GM12801 (cell line): ENCODE results near the gene NUP85.

ENCODE experiments used
- TF ChIP-seq, protein P1 (sequence below): IDR thresholded peaks from one replicate; pipeline ENCODE4 v1.5.1; 2011; ENCODE audit warnings: control low read depth; ENCODE audit not compliant: insufficient read length; ENCODE audit errors: extremely low read depth

The NUP85 gene

GRCh38 chr17:75262112-75262606, 56.7 kb downstream of the NUP85 start:
- TF ChIP-seq, protein P1, sequence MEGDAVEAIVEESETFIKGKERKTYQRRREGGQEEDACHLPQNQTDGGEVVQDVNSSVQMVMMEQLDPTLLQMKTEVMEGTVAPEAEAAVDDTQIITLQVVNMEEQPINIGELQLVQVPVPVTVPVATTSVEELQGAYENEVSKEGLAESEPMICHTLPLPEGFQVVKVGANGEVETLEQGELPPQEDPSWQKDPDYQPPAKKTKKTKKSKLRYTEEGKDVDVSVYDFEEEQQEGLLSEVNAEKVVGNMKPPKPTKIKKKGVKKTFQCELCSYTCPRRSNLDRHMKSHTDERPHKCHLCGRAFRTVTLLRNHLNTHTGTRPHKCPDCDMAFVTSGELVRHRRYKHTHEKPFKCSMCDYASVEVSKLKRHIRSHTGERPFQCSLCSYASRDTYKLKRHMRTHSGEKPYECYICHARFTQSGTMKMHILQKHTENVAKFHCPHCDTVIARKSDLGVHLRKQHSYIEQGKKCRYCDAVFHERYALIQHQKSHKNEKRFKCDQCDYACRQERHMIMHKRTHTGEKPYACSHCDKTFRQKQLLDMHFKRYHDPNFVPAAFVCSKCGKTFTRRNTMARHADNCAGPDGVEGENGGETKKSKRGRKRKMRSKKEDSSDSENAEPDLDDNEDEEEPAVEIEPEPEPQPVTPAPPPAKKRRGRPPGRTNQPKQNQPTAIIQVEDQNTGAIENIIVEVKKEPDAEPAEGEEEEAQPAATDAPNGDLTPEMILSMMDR: no peak

DNA sequence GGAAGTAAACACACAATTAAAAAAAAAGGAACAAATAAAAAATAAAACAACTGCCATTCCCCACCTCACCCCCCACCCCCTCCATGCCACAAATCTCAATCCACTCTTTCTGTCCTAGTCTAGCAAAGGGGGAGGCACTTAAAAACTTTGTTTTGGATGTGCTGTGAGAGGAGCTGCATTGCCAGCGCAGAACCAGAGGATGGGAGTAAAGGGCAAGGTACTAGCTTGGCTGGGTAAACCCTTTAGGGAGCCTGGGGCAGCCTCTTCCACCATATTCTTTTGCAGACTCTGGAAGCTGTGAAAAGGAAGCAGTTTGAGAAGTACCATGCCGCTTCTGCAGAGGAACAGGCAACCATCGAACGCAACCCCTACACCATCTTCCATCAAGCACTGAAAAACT, 57.6 kb downstream of the NUP85 start:
- TF ChIP-seq, protein P1: no peak

DNA sequence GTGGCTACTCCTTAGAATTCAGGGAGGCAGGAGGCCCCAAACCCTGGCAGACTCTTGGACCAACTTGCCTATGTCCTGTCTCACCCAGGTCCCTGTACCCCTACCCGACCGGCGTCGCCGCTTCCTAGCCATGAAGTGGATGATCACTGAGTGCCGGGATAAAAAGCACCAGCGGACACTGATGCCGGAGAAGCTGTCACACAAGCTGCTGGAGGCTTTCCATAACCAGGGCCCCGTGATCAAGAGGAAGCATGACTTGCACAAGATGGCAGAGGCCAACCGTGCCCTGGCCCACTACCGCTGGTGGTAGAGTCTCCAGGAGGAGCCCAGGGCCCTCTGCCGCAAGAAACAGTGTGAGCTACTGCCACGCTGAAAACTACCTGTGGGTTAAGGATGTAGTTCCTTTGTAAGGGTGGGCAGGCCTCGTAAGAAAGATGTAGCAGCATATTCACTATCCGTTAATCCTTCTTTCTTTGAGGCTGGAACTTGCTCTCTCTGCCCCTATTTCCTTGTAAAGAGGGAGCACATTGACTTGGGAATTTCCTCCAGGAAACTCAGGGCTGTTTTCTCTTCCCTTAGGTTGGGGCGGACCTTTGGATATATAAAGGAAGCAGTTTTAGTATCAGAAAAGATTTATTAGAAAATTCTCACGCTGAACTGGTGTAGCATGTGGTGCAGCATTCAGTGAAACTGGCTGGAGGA, 60.3 kb downstream of the NUP85 start:
- TF ChIP-seq, protein P1: no peak

- TF ChIP-seq, protein P1: no peak
Observed at GRCh38 chr17:75266316-75267152, 61.1 kb downstream of the NUP85 start.

GRCh38 chr17:75267153-75267410, 61.6 kb downstream of the NUP85 start:
- TF ChIP-seq, protein P1: no peak

- TF ChIP-seq, protein P1: no peak
Observed at GRCh38 chr17:75267411-75268232, 62.1 kb downstream of the NUP85 start.

DNA sequence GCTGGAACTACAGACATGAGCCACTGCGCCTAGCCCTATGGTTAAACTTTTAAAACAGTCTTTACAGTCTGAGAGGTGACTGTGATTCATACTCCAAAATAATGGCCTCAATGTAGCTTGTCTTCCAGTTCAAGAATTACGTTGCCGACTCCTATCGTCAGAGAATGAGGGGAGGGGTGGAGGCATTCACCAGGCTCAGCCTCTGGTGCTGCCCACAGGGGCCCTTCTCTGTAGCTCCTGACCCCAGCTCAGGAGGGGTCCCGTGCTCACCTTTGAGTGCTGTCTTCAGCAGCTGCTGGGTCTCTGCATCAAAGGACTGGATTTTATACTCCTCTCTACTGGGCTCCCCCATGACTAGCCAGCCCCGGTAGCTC, 64.4 kb downstream of the NUP85 start:
- TF ChIP-seq, protein P1: no peak
